Measurements from ENCODE around the gene PPP1CC.

DNA sequence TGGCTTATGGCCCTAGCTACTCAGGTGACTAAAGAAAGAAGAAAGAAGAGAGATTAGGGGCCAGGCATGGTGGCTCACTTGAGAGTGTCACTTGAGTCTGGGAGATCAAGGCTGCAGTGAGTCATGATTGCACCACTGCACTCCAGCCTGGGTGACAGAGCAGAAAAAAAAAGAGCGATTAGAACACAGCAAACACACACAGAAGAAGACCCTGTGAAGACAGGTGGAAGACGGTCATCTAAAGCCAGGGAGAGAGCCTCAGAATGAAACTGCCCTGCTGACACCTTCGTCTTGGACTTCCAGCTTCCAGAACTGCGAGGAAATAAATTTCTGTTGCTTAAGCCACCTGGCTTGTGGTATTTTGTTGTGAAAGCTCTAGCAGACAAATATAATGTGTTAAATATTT, 17.5 kb upstream of the PPP1CC start:
- TF ChIP-seq CTCF (IDR thresholded peaks at IDR 0.05) (no peak), POLR2A (IDR thresholded peaks at IDR 0.05) (no peak), EP300 (IDR thresholded peaks at IDR 0.05) (no peak)
